GM12878 (cell line): ENCODE results near the gene TRAPPC6A. TPM values are rescaled to one million over a fixed set of nuclear protein-coding genes. Genes with fewer than 3 reads are reported as not detected.

Experiments
- ATAC-seq: fragments of 200-7000 bp; cut with Tn5 transposase; 3 replicates; pipeline ENCODE4 v1.9.1; 2020; ENCODE audit warnings: mild to moderate bottlenecking, moderate library complexity
- BruUV-seq: library from RNA; stranded (reverse); fragments of 400-500 nt; replicated peaks from 2 replicates; lab custom pipeline; 2021; lab: Mats Ljungman, UMichigan
- CTCF ChIA-PET: fragments of 300-600 bp; sonication (Branson Sonifier 250); formaldehyde crosslinking; extraction: SDS; loops from one replicate; lab custom pipeline; 2021; ENCODE audit warnings: inconsistent platforms; lab: Yijun Ruan, JAX
- POLR2A ChIA-PET: fragments of 350-600 bp; formaldehyde crosslinking; extraction: SDS; loops from one replicate; lab custom pipeline; 2021; ENCODE audit warnings: inconsistent platforms; lab: Charles Lee
- RAD21 ChIA-PET: fragments of 300-600 bp; sonication (Branson Sonifier 250); formaldehyde crosslinking; loops from one replicate; lab custom pipeline; 2023; ENCODE audit warnings: antibody characterized with exemption; ENCODE audit not compliant: unreplicated experiment; lab: Charles Lee
- SMC1A ChIA-PET: fragments of 300-600 bp; sonication (Branson Sonifier 250); formaldehyde crosslinking; loops from one replicate; lab custom pipeline; 2023; ENCODE audit not compliant: unreplicated experiment, uncharacterized antibody; lab: Charles Lee
- DNase-seq: peaks from one replicate; pipeline ENCODE4 v3.0.0-alpha.2; 2011; ENCODE audit warnings: low read depth, low spot score
- FAIRE-seq: peaks from 3 replicates; lab custom pipeline; 2011; peaks lifted over from hg19 to GRCh38; lab: Jason Lieb, UNC
- H2AFZ ChIP-seq: 2 replicates; pipeline ENCODE4 v1.6.0; 2011; ENCODE audit warnings: low read depth, low read length, control low read depth; ENCODE audit not compliant: control insufficient read depth
- H3K27ac ChIP-seq: 2 replicates; pipeline ENCODE4 v1.5.1; 2011; ENCODE audit warnings: control low read depth; ENCODE audit not compliant: control insufficient read depth, insufficient read depth
- H3K27me3 ChIP-seq, 2 experiments: replicated peaks in 1 of 2; 2 replicates each; pipeline versions ENCODE4 v1.6.0 to v1.6.1; 2011; ENCODE audit warnings: low read length in 1 of 2; ENCODE audit not compliant: control insufficient read depth in 2 of 2, insufficient read depth in 2 of 2
- H3K36me3 ChIP-seq, 2 experiments: 2 replicates each; pipeline ENCODE4 v1.5.1; 2011; ENCODE audit warnings: low read length in 1 of 2; ENCODE audit not compliant: control insufficient read depth in 2 of 2, insufficient read depth in 2 of 2
- H3K4me1 ChIP-seq: 2 replicates; pipeline ENCODE4 v1.6.1; 2011; ENCODE audit warnings: mild to moderate bottlenecking, low read length, moderate library complexity, mixed read lengths; ENCODE audit not compliant: control insufficient read depth, insufficient read depth
- H3K4me2 ChIP-seq: 2 replicates; pipeline ENCODE4 v1.6.0; 2011; ENCODE audit warnings: control low read depth; ENCODE audit not compliant: control insufficient read depth, insufficient read depth
- H3K4me3 ChIP-seq: fragments of 200-600 bp; sonication (generic); 2 replicates; pipeline ENCODE4 v1.5.1; 2016
- H3K79me2 ChIP-seq: 2 replicates; pipeline ENCODE4 v1.6.0; 2011; ENCODE audit warnings: low read length; ENCODE audit not compliant: control insufficient read depth, insufficient read depth
- H3K9ac ChIP-seq: 2 replicates; pipeline ENCODE4 v1.8.0; 2011; ENCODE audit warnings: low read length, control low read depth, mixed read lengths; ENCODE audit not compliant: control insufficient read depth, insufficient read depth
- H3K9me3 ChIP-seq: replicated peaks from 3 replicates; pipeline ENCODE4 v1.5.1; 2011; ENCODE audit warnings: mild to moderate bottlenecking, low read length; ENCODE audit not compliant: control insufficient read depth, insufficient read depth
- H4K20me1 ChIP-seq: 2 replicates; pipeline ENCODE4 v1.6.0; 2011; ENCODE audit not compliant: control insufficient read depth, insufficient read depth
- ATF3 ChIP-seq: IDR thresholded peaks from 2 replicates; pipeline ENCODE4 v1.6.1; 2011; ENCODE audit warnings: low read depth, mild to moderate bottlenecking, low read length, moderate library complexity, borderline replicate concordance; ENCODE audit errors: extremely low read depth
- BACH1 ChIP-seq: fragments of 450-650 bp; IDR thresholded peaks from 2 replicates; pipeline ENCODE4 v1.6.1; 2017; ENCODE audit warnings: mild to moderate bottlenecking, borderline replicate concordance
- BHLHE40 ChIP-seq, 2 experiments: fragments of 450-650 bp in 1 of 2; IDR thresholded peaks; 2 replicates each; pipeline ENCODE4 v1.6.1; 2011 to 2017; ENCODE audit warnings: low read depth in 2 of 2, borderline replicate concordance in 1 of 2, improper control_type of control experiment in 1 of 2, low read length in 1 of 2, mild to moderate bottlenecking in 1 of 2
- DPF2 ChIP-seq: fragments of 450-650 bp; IDR thresholded peaks from 2 replicates; pipeline ENCODE4 v1.6.1; 2017; ENCODE audit warnings: mild to moderate bottlenecking
- EP300 ChIP-seq, 2 experiments: fragments of 150-350 bp in 1 of 2; IDR thresholded peaks; 2 replicates each; pipeline ENCODE4 v1.6.1; 2011 to 2012; ENCODE audit warnings: low read depth in 2 of 2, low read length in 2 of 2, borderline replicate concordance in 1 of 2, improper control_type of control experiment in 1 of 2, inconsistent platforms in 1 of 2; ENCODE audit not compliant: control insufficient read depth in 1 of 2
- FOS ChIP-seq: IDR thresholded peaks from 3 replicates; pipeline ENCODE4 v1.6.1; 2011; ENCODE audit warnings: borderline replicate concordance; ENCODE audit not compliant: insufficient read length; ENCODE audit errors: extremely low read depth
- GABPA ChIP-seq: IDR thresholded peaks from 2 replicates; pipeline ENCODE4 v1.6.1; 2014; ENCODE audit warnings: antibody characterized with exemption, low read depth, mild to moderate bottlenecking, inconsistent platforms
- GATAD2B ChIP-seq: fragments of 450-650 bp; conservative IDR thresholded peaks from 2 replicates; pipeline ENCODE4 v1.6.1; 2017; ENCODE audit warnings: low read depth, mild to moderate bottlenecking, moderate library complexity
- HDAC6 ChIP-seq: fragments of 200-600 bp; sonication (generic); IDR thresholded peaks from one replicate; pipeline ENCODE4 v1.8.0; 2017; ENCODE audit warnings: antibody characterized with exemption; ENCODE audit not compliant: unreplicated experiment
- HDGF ChIP-seq: fragments of 450-650 bp; IDR thresholded peaks from 2 replicates; pipeline ENCODE4 v1.6.1; 2016; ENCODE audit warnings: antibody characterized with exemption
- HSF1 ChIP-seq: fragments of 150-350 bp; IDR thresholded peaks from 2 replicates; pipeline ENCODE4 v1.6.1; 2014; ENCODE audit warnings: mild to moderate bottlenecking, low read depth, low read length
- IKZF1 ChIP-seq: fragments of 450-650 bp; conservative IDR thresholded peaks from 2 replicates; pipeline ENCODE4 v1.6.1; 2017; ENCODE audit warnings: antibody characterized with exemption, mild to moderate bottlenecking
- IRF5 ChIP-seq: fragments of 450-650 bp; IDR thresholded peaks from 2 replicates; pipeline ENCODE4 v1.6.1; 2017; ENCODE audit warnings: borderline replicate concordance
- MYC ChIP-seq: IDR thresholded peaks from 2 replicates; pipeline ENCODE4 v1.6.1; 2011; ENCODE audit warnings: mild to moderate bottlenecking, low read length, moderate library complexity, inconsistent platforms; ENCODE audit not compliant: insufficient read depth, insufficient replicate concordance, insufficient read length, severe bottlenecking
- NFYB ChIP-seq: IDR thresholded peaks from 2 replicates; pipeline ENCODE4 v1.6.1; 2011; ENCODE audit warnings: low read depth, mild to moderate bottlenecking, low read length, improper control_type of control experiment, moderate library complexity; ENCODE audit not compliant: insufficient read depth
- SMARCA5 ChIP-seq: fragments of 450-650 bp; IDR thresholded peaks from 2 replicates; pipeline ENCODE4 v1.6.1; 2017; ENCODE audit warnings: mild to moderate bottlenecking
- SMC3 ChIP-seq: IDR thresholded peaks from 2 replicates; pipeline ENCODE4 v1.6.1; 2011; ENCODE audit warnings: low read length, improper control_type of control experiment, borderline replicate concordance
- SUZ12 ChIP-seq: fragments of 200-600 bp; sonication (generic); IDR thresholded peaks from one replicate; pipeline ENCODE4 v1.6.1; 2018; ENCODE audit warnings: antibody characterized with exemption, mild to moderate bottlenecking; ENCODE audit not compliant: unreplicated experiment
- TARDBP ChIP-seq: IDR thresholded peaks from 2 replicates; pipeline ENCODE4 v1.6.1; 2016; ENCODE audit warnings: borderline replicate concordance
- ZNF384 ChIP-seq: IDR thresholded peaks from 2 replicates; pipeline ENCODE4 v1.6.1; 2012; ENCODE audit warnings: low read depth, mild to moderate bottlenecking, low read length, improper control_type of control experiment, borderline replicate concordance
- WGBS: methylation state at CpG from one replicate; pipeline ENCODE4 v1.1.6; 2016; ENCODE audit warnings: low lambda C conversion rate; ENCODE audit not compliant: insufficient replicate concordance, insufficient coverage; ENCODE audit errors: missing lambda C conversion rate; 5-methylcytosine and 5-hydroxymethylcytosine counted together
- in situ Hi-C: fragments of 300-500 bp; cut with MboI; formaldehyde crosslinking; loops from 9 replicates; pipeline ENCODE4 v1.14.3; 2018; ENCODE audit warnings: mixed read lengths
- intact Hi-C: fragments of 100-400 bp; cut with micrococcal nuclease; formaldehyde crosslinking; loops from one replicate; pipeline ENCODE4 v1.14.2; 2022; ENCODE audit not compliant: unreplicated experiment
- polyA plus RNA-seq, 11 experiments: library from polyadenylated mRNA; depleted of rRNA in 4 of 11; unstranded in 6 of 11; stranded (reverse) in 5 of 11; fragments of >200 nt; fragmentation: Nextera tagmentation in 4 of 11; fragmentation: Illumina TruSeq in 1 of 11; extraction: Ambion mirVana in 4 of 11; extraction: Trizol in 1 of 11; gene quantifications; 1 replicate in 1 of 11; 2 replicates in 10 of 11; pipeline versions ENCODE4 v1.2.1 to v1.2.3, GENCODE V29; 2011 to 2016; ENCODE audit warnings: inconsistent platforms in 2 of 11, missing spikeins in 2 of 11, low read depth in 1 of 11
- total RNA-seq, 4 experiments: library from RNA; depleted of rRNA in 3 of 4; stranded (reverse); fragments of >200 nt in 3 of 4; fragmentation: Illumina TruSeq in 1 of 4; extraction: Trizol in 1 of 4; gene quantifications; 2 replicates each; pipeline versions ENCODE4 v1.2.1 to v1.2.3, GENCODE V29; 2013 to 2021

Gene TRAPPC6A
- total and polyA plus RNA-seq, 10 of the 15 experiments (the other 5 are each of a cell fraction or from before 2014, with no cell fraction given): 1.8 to 83.9 (median 35.8) TPM

GRCh38 chr19:45162608-45163143, 15.4 kb downstream of the TRAPPC6A start:
- POLR2A ChIA-PET: no interaction called here
- Histone ChIP-seq H3K4me3 (no peak overlapping the region), H3K27me3 (no peaks in the 10 kb centered on the region; a peak in 1 of 4 replicates), H3K9ac (no peak overlapping the region), H3K4me2 (no peak overlapping the region), H3K4me1 (peaks cover 18% of the 10 kb centered on the region), H4K20me1 (no peaks in the 10 kb centered on the region), H3K36me3 (no peaks in the 10 kb centered on the region), H3K9me3 (no peaks in the 10 kb centered on the region), H3K27ac (no peak overlapping the region), H3K79me2 (no peaks in the 10 kb centered on the region), H2AFZ (no peak overlapping the region)
- 89% methylated on average over 16 of the region's 18 CpGs for WGBS
- ATAC-seq: no peak
- no peak for TF ChIP-seq EP300 (IDR thresholded peaks at IDR 0.05; ENCODE audit: borderline replicate concordance in 1 of 2, control insufficient read depth in 1 of 2, low read depth in 2 of 2, low read length in 2 of 2)
- no peak for TF ChIP-seq FOS
- no peak for TF ChIP-seq GATAD2B
- no peak for TF ChIP-seq GABPA
- TF ChIP-seq ZNF384: no peak
- no peak for TF ChIP-seq IRF5
- no peak for TF ChIP-seq SMC3
- no peak for TF ChIP-seq IKZF1
- no peak for TF ChIP-seq ATF3
- TF ChIP-seq BACH1: no peak
- no peak for TF ChIP-seq DPF2
- TF ChIP-seq BHLHE40 (IDR thresholded peaks at IDR 0.05; ENCODE audit: borderline replicate concordance in 1 of 2, low read depth in 2 of 2, low read length in 1 of 2): no peak
- no peak for TF ChIP-seq TARDBP
- TF ChIP-seq HDGF: no peak
- no peak for TF ChIP-seq HDAC6
- no peak for TF ChIP-seq SUZ12
- TF ChIP-seq NFYB: no peak
- no peak for TF ChIP-seq HSF1
- no peak for TF ChIP-seq MYC
- TF ChIP-seq SMARCA5: no peak
- no peak for DNase-seq
- RAD21 ChIA-PET: interaction anchor here (2.8 kb wide), 1 partner anchor 16 kb away, joined by 19 read pairs; the partner anchor contains the start of genes BLOC1S3 and TRAPPC6A
- intact Hi-C loops (no loop called here), in situ Hi-C loops (no loop called here)
- FAIRE-seq: no peak
- CTCF ChIA-PET: no interaction called here
- SMC1A ChIA-PET: interaction anchor here (0.9 kb wide), 1 partner anchor 15 kb away, joined by 4 read pairs; the partner anchor contains the start of genes BLOC1S3 and TRAPPC6A
- BruUV-seq: no TSS peak
